Kidney (tissue), 14 donors: ENCODE data around the gene TMEM191C. TPM values are rescaled to one million over a fixed set of nuclear protein-coding genes. Genes with fewer than 3 reads are reported as not detected.
A peak's percentile ranks its signal among the peaks of the same experiment; 100 is the strongest.

ENCODE experiments used
- DNase-seq, 5 donors: peaks; one replicate each; pipeline ENCODE4 v3.0.0-alpha.2; 2013 to 2020
- FAIRE-seq: peaks from 2 replicates; lab custom pipeline; 2012; peaks lifted over from hg19 to GRCh38; lab: Jason Lieb, UNC
- H3K27ac ChIP-seq, 2 donors: one replicate each; pipeline ENCODE4 v1.7.0; 2013; ENCODE audit warnings: low read depth in 2 of 2, low read length in 2 of 2, inconsistent platforms in 1 of 2
- H3K27me3 ChIP-seq: one replicate; pipeline ENCODE4 v1.7.1; 2013; ENCODE audit warnings: low read length, inconsistent platforms; ENCODE audit not compliant: control insufficient read depth, insufficient read depth
- H3K36me3 ChIP-seq, 3 donors: one replicate each; pipeline versions ENCODE4 v1.7.0 to v1.7.1; 2013; ENCODE audit warnings: low read length in 3 of 3, control low read depth in 1 of 3, inconsistent platforms in 1 of 3; ENCODE audit not compliant: insufficient read depth in 3 of 3, control insufficient read depth in 2 of 3
- H3K4me1 ChIP-seq, 3 donors: one replicate each; pipeline versions ENCODE4 v1.7.0 to v1.7.1; 2013; ENCODE audit warnings: low read length in 3 of 3, inconsistent platforms in 1 of 3, low read depth in 1 of 3; ENCODE audit not compliant: control insufficient read depth in 2 of 3, insufficient read depth in 2 of 3
- H3K4me3 ChIP-seq, 3 donors: one replicate each; pipeline versions ENCODE4 v1.7.0 to v1.8.1; 2013; ENCODE audit warnings: low read length in 3 of 3, control low read depth in 1 of 3, inconsistent platforms in 1 of 3
- H3K9ac ChIP-seq, 3 donors: one replicate each; pipeline versions ENCODE4 v1.7.0 to v1.7.1; 2013; ENCODE audit warnings: low read length in 3 of 3, control low read depth in 1 of 3, inconsistent platforms in 1 of 3
- H3K9me3 ChIP-seq, 3 donors: one replicate each; pipeline versions ENCODE4 v1.7.0 to v1.7.1; 2013; ENCODE audit warnings: low read length in 3 of 3, control low read depth in 1 of 3, inconsistent platforms in 1 of 3; ENCODE audit not compliant: control insufficient read depth in 2 of 3, insufficient read depth in 1 of 3
- intact Hi-C: fragments of 100-400 bp; cut with DNase I; formaldehyde crosslinking; loops from one replicate; pipeline ENCODE4 v1.11.1; 2022
- polyA plus RNA-seq: library from polyadenylated mRNA; stranded (reverse); fragments of 350-450 nt; fragmentation: Illumina TruSeq; extraction: RNeasy Lipid Tissue Mini Kit (QIAGEN cat#74804); gene quantifications from one replicate; pipeline ENCODE4 v1.2.3, GENCODE V29; 2014; ENCODE audit warnings: low read depth, low replicate concordance; ENCODE audit not compliant: insufficient read depth
- total RNA-seq: library from RNA; stranded (reverse); fragmentation: NEBNext Ultra II Directional; extraction: Animal tissue kit (Norgen Biotek cat#: 25700); gene quantifications from one replicate; pipeline ENCODE4 v1.2.1, GENCODE V29; 2021
- TF ChIP-seq, protein P1 (sequence below): IDR thresholded peaks from 3 replicates; pipeline ENCODE4 v1.5.1; 2012; ENCODE audit warnings: mild to moderate bottlenecking, moderate library complexity, borderline replicate concordance; ENCODE audit not compliant: insufficient read depth; ENCODE audit errors: extremely low read depth
- donor health status: control.
- donor health status: control.
- donor health status: control.
- donor health status: control.
- donor health status: control.
- donor health status: DM: yes; HTN: yes; CAD: no.
- donor health status: Normal renal cell carcinoma (clear cell type).

The TMEM191C gene
- total and polyA plus RNA-seq, 2 donors from 2014 or later = 1.4 to 2.1 TPM

DNA sequence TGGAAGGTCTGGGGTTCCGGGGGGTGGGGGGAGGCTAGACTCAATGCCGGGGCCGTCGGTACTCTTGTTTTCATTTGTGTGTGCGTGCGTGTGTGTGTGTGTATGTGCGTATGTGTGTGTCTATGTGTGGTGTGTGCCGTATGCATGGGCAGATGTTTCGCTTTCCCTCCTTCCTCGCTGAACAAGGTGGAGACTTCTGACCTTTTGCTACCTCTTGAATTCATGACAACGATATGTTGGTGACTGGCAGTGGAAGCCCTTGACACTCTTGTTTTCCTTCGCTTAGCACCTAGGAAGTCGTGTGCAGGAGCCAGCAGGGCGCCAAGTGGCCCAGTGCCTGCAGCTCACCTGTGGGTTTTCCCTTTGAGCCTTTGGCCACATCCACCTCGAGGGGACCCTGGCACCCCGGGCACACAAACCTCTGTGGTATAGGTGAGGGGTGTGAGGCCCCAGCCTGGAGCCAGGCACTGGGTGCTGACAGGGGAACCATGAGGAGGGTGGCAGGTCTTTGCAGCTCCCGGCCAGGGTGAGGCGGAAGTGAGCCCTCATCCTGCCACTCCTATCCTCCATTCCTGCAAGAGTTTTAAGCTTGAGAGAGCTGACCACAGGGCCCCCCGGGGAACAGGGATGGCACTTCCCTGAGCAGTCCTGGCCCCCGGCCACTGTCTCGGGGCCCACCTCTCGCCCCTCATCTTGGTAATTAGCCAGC lies 19.3 kb upstream of the TMEM191C start:
- FAIRE-seq = no peak
- DNase-seq = peak in 2 of 5 donors; percentile 8 to 61

DNA sequence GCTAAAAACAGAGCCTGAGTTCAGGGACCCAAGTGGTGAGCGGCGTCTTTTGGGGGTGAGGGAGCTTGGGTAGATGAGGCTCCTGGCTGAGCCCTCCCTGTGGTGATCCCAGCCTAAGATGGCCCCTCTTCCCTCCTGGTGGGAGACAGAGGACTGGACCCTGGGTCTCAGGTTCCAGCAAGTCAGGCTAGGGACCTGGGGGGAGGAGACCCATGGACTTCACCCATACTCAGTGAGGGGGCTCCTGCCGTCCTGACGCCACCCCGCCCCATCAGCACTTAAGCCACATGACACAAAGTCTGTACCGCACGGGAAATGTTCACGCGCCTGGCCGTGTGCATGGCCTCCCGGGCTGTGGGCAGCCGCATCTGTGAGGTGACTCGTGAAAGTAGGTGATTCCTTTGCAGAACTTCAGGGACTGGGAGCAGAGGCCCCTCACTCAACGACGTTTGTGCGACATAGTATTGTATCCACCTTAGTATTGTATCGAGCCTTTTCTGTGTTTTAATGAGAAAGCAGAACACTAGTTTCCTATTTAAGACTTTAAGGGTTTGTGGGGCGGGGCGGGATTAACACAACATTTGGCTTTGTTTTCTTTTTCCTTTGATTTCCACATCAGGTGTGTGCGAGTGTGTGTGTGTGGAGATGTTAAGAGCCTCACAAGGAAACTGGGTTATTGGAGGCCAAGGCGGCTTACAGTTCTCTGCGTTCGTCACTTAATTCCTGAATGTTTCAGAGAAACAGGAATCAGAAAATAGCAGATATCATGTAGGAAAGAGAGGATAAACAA lies 18.4 kb upstream of the TMEM191C start:
- Histone ChIP-seq H3K9me3 (no peaks in the 10 kb centered on the region), H3K27ac (no peak overlapping the region), H3K4me1 (no peaks in the 10 kb centered on the region), H3K9ac (no peak overlapping the region), H3K4me3 (no peak overlapping the region), H3K36me3 (peaks cover 0 to 9% (median 5%) of the 10 kb centered on the region in 3 donors), H3K27me3 (no peaks in the 10 kb centered on the region)
- TF ChIP-seq, protein P1, sequence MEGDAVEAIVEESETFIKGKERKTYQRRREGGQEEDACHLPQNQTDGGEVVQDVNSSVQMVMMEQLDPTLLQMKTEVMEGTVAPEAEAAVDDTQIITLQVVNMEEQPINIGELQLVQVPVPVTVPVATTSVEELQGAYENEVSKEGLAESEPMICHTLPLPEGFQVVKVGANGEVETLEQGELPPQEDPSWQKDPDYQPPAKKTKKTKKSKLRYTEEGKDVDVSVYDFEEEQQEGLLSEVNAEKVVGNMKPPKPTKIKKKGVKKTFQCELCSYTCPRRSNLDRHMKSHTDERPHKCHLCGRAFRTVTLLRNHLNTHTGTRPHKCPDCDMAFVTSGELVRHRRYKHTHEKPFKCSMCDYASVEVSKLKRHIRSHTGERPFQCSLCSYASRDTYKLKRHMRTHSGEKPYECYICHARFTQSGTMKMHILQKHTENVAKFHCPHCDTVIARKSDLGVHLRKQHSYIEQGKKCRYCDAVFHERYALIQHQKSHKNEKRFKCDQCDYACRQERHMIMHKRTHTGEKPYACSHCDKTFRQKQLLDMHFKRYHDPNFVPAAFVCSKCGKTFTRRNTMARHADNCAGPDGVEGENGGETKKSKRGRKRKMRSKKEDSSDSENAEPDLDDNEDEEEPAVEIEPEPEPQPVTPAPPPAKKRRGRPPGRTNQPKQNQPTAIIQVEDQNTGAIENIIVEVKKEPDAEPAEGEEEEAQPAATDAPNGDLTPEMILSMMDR = no peak
- DNase-seq (peak in 2 of 5 donors; percentile 9 to 47), FAIRE-seq (no peak)
- intact Hi-C loops = no loop called here

More for the DNA sequence above, 19.3 kb upstream of the TMEM191C start:
- Histone ChIP-seq H3K4me1 (peaks cover 0 to 3% (median 0%) of the 10 kb centered on the region in 3 donors), H3K27me3 (no peaks in the 10 kb centered on the region), H3K9ac (no peak overlapping the region), H3K9me3 (no peaks in the 10 kb centered on the region), H3K27ac (no peak overlapping the region), H3K36me3 (peaks cover 0 to 9% (median 5%) of the 10 kb centered on the region in 3 donors), H3K4me3 (no peak overlapping the region)
- TF ChIP-seq, protein P1 = no peak
- intact Hi-C loops = no loop called here

DNA sequence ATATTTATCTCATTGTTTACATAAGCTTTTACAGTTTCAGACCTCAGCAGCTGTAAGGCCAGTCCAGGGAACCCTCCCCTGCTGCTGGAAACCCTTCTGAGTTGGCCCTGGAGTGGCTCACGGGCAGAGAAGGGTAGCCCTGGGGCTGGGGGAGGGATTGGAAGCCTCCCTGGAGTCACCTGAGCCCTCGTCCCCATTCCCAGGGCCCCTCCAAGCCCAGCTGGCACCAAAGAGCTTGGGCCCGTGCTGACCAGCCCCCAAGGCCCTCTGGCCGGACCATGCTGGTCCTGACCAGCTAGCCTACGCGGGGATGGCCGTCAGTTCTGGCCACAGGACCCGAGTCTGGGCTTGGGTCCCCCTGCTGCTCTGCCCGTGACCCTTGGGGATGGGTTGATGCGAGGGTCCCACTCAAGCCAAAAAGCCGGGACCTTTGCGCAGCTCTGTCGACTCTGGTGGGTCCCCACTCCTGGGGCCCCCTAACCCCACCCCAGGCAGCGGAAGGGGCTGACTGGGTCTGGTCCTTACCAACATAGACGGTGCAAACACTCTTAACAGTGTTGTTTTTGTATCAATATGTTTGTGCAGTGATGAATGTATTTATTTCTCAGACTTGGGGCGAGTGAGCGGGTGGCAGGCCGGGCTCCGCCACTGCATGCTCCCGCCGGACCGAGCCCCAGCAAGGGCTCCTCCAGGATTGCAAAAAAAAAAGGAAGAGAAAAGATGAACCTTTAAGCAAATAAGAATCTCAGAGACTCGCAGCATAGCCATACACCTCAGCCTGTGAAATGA lies 17.5 kb upstream of the TMEM191C start:
- Histone ChIP-seq H3K36me3 (peaks cover 0 to 9% (median 5%) of the 10 kb centered on the region in 3 donors), H3K4me3 (no peak overlapping the region), H3K9me3 (no peaks in the 10 kb centered on the region), H3K9ac (no peak overlapping the region), H3K27ac (no peak overlapping the region), H3K27me3 (no peaks in the 10 kb centered on the region), H3K4me1 (no peaks in the 10 kb centered on the region)
- DNase-seq = peak in 4 of 5 donors; percentile 3 to 68 (median 12)
- intact Hi-C loops = no loop called here
- FAIRE-seq = no peak
- TF ChIP-seq, protein P1 = no peak
